ENCODE data around the gene NIPSNAP3A.

DNA sequence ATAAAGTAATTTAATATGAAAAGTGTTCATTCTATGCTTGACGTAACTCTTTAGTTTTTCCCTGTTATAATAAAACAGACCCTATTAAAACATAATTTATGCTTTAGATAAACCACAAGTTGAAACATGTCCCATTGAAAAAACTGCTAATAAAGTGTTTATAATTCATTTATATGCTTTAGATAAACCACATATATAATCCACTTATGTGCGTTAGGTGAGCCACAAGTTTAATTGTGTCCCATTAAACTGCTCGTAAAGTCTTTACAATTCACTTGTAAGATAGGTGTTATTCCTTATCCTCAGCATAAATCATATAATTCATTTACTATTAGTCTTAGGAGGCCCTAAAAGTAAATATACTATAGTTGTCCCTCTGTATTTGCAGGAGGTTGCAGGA lies 20.0 kb downstream of the NIPSNAP3A start:
- TF ChIP-seq EZH2 (IDR thresholded peaks at IDR 0.05), result no peak
- TF ChIP-seq FOXP2 (optimal IDR thresholded peaks at IDR 0.05; ENCODE audit: control extremely low read depth, extremely low read length, insufficient read depth), result no peak
- no peak for TF ChIP-seq POLR2AphosphoS5 (IDR thresholded peaks at IDR 0.05; ENCODE audit: borderline replicate concordance, low read depth, low read length)
